ENCODE results near the gene EVPLL. TPM values are rescaled to one million over a fixed set of nuclear protein-coding genes. Genes with fewer than 3 reads are reported as not detected.
A peak's percentile ranks its signal among the peaks of the same experiment; 100 is the strongest.

The EVPLL gene
- total and polyA plus RNA-seq, 9 of the 15 experiments (the other 6 are each of a cell fraction or from before 2014, with no cell fraction given) = not detected

DNA sequence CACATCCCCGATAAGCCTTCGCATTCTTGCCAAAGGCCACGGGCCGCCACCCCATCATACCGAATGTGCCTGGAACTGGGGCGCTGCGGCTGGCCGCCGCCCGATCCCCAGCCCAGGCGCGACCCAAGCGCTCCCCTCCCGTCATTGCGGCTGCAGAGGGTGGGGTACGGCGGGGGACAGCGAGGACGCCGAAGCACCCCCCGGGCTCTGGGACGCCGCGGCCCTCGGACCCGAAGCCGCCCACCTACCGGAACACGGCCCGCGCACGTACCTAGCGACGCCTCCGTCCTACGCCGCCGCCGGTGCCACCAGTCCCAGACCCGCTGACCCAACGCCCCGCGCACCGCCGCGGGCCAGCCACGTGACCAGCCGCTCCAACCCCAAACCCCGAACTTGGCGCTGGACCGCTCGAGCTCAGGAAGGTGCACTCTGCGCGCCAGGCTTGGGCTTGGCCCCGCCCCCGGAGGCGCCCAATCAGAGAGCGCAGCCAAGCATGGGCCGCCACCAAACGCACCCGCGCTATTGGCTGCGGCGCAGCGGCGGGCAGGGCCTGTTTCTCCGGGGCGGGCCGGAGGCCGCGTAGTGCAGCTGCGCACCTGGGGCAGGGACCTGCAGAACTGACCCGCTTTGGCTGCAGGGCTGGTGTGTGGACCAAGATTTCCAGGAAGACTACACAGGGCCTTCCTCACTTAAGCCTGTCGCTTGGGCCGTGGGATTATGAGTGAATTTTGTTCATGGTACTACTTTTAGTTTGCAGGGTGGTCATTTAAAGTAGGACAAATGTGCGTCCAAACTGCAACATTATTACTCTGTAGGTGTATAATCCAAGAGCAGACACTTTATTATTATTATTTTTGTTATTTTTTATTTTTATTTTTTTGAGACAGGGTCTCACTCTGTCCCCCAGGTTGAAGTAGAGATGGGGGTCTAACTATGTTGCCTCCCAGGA, 14.2 kb upstream of the EVPLL start, which contains the start of gene SHMT1 (continued):
- TF ChIP-seq SMC3 (conservative IDR thresholded peaks at IDR 0.05; ENCODE audit: insufficient read depth, low read depth, low read length) = no peak
- TF ChIP-seq BRF1 (IDR thresholded peaks at IDR 0.05; ENCODE audit: borderline replicate concordance, extremely low read depth, insufficient read length) = no peak
- TF ChIP-seq, protein P1, sequence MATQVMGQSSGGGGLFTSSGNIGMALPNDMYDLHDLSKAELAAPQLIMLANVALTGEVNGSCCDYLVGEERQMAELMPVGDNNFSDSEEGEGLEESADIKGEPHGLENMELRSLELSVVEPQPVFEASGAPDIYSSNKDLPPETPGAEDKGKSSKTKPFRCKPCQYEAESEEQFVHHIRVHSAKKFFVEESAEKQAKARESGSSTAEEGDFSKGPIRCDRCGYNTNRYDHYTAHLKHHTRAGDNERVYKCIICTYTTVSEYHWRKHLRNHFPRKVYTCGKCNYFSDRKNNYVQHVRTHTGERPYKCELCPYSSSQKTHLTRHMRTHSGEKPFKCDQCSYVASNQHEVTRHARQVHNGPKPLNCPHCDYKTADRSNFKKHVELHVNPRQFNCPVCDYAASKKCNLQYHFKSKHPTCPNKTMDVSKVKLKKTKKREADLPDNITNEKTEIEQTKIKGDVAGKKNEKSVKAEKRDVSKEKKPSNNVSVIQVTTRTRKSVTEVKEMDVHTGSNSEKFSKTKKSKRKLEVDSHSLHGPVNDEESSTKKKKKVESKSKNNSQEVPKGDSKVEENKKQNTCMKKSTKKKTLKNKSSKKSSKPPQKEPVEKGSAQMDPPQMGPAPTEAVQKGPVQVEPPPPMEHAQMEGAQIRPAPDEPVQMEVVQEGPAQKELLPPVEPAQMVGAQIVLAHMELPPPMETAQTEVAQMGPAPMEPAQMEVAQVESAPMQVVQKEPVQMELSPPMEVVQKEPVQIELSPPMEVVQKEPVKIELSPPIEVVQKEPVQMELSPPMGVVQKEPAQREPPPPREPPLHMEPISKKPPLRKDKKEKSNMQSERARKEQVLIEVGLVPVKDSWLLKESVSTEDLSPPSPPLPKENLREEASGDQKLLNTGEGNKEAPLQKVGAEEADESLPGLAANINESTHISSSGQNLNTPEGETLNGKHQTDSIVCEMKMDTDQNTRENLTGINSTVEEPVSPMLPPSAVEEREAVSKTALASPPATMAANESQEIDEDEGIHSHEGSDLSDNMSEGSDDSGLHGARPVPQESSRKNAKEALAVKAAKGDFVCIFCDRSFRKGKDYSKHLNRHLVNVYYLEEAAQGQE (IDR thresholded peaks at IDR 0.05; ENCODE audit: borderline replicate concordance) = peak; percentile 61
- TF ChIP-seq, protein P1 (CRISPR knock-in tag; IDR thresholded peaks at IDR 0.05; ENCODE audit: low read depth) = no peak
- TF ChIP-seq, protein P2, sequence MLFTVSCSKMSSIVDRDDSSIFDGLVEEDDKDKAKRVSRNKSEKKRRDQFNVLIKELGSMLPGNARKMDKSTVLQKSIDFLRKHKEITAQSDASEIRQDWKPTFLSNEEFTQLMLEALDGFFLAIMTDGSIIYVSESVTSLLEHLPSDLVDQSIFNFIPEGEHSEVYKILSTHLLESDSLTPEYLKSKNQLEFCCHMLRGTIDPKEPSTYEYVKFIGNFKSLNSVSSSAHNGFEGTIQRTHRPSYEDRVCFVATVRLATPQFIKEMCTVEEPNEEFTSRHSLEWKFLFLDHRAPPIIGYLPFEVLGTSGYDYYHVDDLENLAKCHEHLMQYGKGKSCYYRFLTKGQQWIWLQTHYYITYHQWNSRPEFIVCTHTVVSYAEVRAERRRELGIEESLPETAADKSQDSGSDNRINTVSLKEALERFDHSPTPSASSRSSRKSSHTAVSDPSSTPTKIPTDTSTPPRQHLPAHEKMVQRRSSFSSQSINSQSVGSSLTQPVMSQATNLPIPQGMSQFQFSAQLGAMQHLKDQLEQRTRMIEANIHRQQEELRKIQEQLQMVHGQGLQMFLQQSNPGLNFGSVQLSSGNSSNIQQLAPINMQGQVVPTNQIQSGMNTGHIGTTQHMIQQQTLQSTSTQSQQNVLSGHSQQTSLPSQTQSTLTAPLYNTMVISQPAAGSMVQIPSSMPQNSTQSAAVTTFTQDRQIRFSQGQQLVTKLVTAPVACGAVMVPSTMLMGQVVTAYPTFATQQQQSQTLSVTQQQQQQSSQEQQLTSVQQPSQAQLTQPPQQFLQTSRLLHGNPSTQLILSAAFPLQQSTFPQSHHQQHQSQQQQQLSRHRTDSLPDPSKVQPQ (CRISPR knock-in tag; IDR thresholded peaks at IDR 0.05; ENCODE audit: borderline replicate concordance) = no peak
- TF ChIP-seq ZNF584 (CRISPR knock-in tag; IDR thresholded peaks at IDR 0.05; ENCODE audit: low read depth) = no peak
- TF ChIP-seq, protein P3, sequence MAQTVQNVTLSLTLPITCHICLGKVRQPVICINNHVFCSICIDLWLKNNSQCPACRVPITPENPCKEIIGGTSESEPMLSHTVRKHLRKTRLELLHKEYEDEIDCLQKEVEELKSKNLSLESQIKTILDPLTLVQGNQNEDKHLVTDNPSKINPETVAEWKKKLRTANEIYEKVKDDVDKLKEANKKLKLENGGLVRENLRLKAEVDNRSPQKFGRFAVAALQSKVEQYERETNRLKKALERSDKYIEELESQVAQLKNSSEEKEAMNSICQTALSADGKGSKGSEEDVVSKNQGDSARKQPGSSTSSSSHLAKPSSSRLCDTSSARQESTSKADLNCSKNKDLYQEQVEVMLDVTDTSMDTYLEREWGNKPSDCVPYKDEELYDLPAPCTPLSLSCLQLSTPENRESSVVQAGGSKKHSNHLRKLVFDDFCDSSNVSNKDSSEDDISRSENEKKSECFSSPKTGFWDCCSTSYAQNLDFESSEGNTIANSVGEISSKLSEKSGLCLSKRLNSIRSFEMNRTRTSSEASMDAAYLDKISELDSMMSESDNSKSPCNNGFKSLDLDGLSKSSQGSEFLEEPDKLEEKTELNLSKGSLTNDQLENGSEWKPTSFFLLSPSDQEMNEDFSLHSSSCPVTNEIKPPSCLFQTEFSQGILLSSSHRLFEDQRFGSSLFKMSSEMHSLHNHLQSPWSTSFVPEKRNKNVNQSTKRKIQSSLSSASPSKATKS (CRISPR knock-in tag; IDR thresholded peaks at IDR 0.05) = no peak
- no peak for TF ChIP-seq ZNF124 (CRISPR knock-in tag; IDR thresholded peaks at IDR 0.05)
- no peak for TF ChIP-seq KAT2B (IDR thresholded peaks at IDR 0.05; ENCODE audit: low read depth, low read length)
- TF ChIP-seq E2F3 (CRISPR knock-in tag; IDR thresholded peaks at IDR 0.05) = 0 out of 2 replicates have a peak, but pooled peaks have one; percentile 51
- TF ChIP-seq ZNF143 (CRISPR knock-in tag; IDR thresholded peaks at IDR 0.05) = no peak
- TF ChIP-seq, protein P4, sequence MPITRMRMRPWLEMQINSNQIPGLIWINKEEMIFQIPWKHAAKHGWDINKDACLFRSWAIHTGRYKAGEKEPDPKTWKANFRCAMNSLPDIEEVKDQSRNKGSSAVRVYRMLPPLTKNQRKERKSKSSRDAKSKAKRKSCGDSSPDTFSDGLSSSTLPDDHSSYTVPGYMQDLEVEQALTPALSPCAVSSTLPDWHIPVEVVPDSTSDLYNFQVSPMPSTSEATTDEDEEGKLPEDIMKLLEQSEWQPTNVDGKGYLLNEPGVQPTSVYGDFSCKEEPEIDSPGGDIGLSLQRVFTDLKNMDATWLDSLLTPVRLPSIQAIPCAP (CRISPR knock-in tag; IDR thresholded peaks at IDR 0.05; ENCODE audit: borderline replicate concordance) = no peak

Measured in K562 (cell line).